Skeletal muscle satellite cell (primary cell): Measurements from ENCODE around the gene SCMH1.

ENCODE experiments used
- H3K27me3 ChIP-seq: 2 replicates; pipeline ENCODE4 v1.7.0; 2013; ENCODE audit warnings: low read length; ENCODE audit not compliant: control insufficient read depth, insufficient read depth
- H3K36me3 ChIP-seq: 2 replicates; pipeline ENCODE4 v1.7.0; 2013; ENCODE audit warnings: mild to moderate bottlenecking, control low read depth, low read length; ENCODE audit not compliant: insufficient read depth
- H3K4me1 ChIP-seq: 2 replicates; pipeline ENCODE4 v1.7.0; 2013; ENCODE audit warnings: low read length; ENCODE audit not compliant: control insufficient read depth, insufficient read depth
- H3K4me2 ChIP-seq: 2 replicates; pipeline ENCODE4 v1.7.0; 2013; ENCODE audit warnings: mild to moderate bottlenecking, low read length
- H3K4me3 ChIP-seq: 2 replicates; pipeline ENCODE4 v1.7.0; 2013; ENCODE audit warnings: low read length
- H3K9ac ChIP-seq: 2 replicates; pipeline ENCODE4 v1.7.0; 2013; ENCODE audit warnings: mild to moderate bottlenecking, low read depth, low read length, moderate library complexity
- H3K9me3 ChIP-seq: replicated peaks from 2 replicates; pipeline ENCODE4 v1.7.0; 2013; ENCODE audit warnings: mild to moderate bottlenecking, control low read depth, low read length

SCMH1 gene

DNA sequence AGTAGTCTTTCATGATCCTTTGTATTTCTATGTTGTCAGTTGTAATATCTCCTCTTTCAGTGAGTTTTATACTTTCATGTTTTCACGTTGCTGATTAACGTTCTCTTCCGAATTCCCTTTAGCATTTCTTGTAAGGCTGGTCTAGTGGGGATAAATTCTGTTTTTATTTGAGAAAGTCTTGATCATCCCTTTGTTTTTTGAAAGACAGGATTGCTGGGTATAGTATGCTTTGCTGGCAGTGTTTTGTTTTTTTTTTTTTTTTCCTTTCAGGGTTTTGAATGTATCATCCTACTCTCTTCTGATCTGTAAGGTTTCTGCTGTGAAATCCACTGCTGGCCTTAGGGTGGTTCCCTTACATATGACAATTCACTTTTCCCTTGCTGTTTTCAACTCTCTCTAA lies 74.4 kb downstream of the SCMH1 start:
- Histone ChIP-seq H3K9me3 (no peaks in the 10 kb centered on the region), H3K9ac (no peak overlapping the region), H3K27me3 (no peaks in the 10 kb centered on the region), H3K36me3 (no peaks in the 10 kb centered on the region), H3K4me2 (no peak overlapping the region), H3K4me3 (no peak overlapping the region), H3K4me1 (no peaks in the 10 kb centered on the region)

DNA sequence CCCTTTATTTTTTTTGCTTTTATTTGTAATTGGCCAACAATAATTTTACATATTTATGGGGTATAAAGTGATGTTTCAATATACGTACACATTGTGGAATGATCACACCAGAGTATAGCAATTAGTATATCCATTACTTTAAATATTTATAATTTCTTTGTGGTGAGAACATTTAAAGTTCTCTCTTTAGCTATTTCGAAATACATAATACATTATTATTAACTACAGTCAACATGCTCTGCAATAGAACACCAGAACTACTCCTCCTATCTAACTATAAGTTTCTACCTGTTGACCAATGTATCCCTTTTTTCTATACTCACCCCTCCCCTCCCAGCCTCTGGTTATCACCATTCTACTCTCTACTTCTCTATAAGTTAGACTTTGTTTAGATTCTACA lies 77.4 kb downstream of the SCMH1 start:
- Histone ChIP-seq H3K4me2 (no peak overlapping the region), H3K9me3 (no peaks in the 10 kb centered on the region), H3K4me1 (no peaks in the 10 kb centered on the region), H3K36me3 (no peaks in the 10 kb centered on the region), H3K27me3 (no peaks in the 10 kb centered on the region), H3K4me3 (no peak overlapping the region), H3K9ac (no peak overlapping the region)

DNA sequence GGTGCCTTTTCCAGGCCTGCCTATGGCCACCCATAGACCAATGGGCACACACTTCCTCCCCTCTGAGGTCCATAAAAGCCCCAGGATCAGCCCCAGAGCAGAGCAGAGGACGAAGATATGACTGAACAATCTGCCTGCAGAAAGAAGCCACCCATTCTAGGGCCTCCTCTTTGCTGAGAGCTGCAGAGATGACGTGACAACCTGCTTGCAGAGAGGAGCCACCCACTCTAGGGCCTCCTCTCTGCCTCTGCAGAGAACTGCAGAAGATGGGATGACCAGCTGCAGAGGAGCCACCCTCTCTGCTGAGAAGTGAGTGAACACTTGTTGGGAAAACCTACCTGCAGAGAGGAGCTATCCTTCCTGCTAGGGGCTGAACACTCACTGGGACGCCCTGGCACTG lies 79.7 kb downstream of the SCMH1 start:
- Histone ChIP-seq H3K4me3 (no peak overlapping the region), H3K27me3 (no peaks in the 10 kb centered on the region), H3K36me3 (no peaks in the 10 kb centered on the region), H3K4me1 (no peaks in the 10 kb centered on the region), H3K4me2 (no peak overlapping the region), H3K9me3 (no peaks in the 10 kb centered on the region), H3K9ac (no peak overlapping the region)

- Histone ChIP-seq H3K9ac (no peak overlapping the region), H3K4me3 (no peak overlapping the region), H3K36me3 (no peaks in the 10 kb centered on the region), H3K27me3 (no peaks in the 10 kb centered on the region), H3K9me3 (no peaks in the 10 kb centered on the region), H3K4me1 (no peaks in the 10 kb centered on the region), H3K4me2 (no peak overlapping the region)
These were observed 80.3 kb downstream of the SCMH1 start for GRCh38 chr1:41161846-41162245.

DNA sequence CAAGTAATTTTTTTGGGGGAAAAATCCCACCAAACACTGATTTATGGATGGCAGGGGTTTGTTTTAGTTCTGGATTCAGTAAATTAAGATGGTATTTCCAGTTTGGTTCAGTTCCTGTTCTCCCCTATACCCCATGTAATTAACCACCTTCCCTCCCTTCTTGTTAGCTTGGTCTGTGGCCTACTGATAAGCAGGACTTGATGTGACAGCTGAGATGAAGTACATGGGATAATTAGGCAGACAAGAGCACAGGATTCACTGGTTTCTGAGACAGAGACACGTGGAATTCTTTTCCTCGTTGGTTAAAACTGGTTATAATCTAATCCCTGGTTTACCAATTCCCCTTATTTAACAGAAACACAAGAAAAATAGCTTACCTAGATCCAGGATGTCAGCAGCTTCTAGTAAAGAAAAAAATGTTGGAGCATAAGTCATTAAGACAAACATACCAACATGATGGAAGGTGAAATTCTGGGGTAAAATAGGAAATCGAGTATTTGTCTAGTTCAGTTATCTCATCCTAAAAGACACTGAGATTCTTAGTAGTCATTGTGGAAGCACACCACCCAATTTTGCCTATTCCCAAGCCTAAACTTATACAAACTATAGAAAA lies 81.5 kb downstream of the SCMH1 start:
- Histone ChIP-seq H3K4me3 (no peak overlapping the region), H3K27me3 (no peaks in the 10 kb centered on the region), H3K9ac (no peak overlapping the region), H3K4me1 (peaks cover 7% of the 10 kb centered on the region), H3K36me3 (no peaks in the 10 kb centered on the region), H3K4me2 (no peak overlapping the region), H3K9me3 (no peaks in the 10 kb centered on the region)

GRCh38 chr1:41158966-41159365 lies 83.1 kb downstream of the SCMH1 start:
- Histone ChIP-seq H3K9me3 (no peaks in the 10 kb centered on the region), H3K36me3 (peaks cover 1% of the 10 kb centered on the region), H3K27me3 (no peaks in the 10 kb centered on the region)

DNA sequence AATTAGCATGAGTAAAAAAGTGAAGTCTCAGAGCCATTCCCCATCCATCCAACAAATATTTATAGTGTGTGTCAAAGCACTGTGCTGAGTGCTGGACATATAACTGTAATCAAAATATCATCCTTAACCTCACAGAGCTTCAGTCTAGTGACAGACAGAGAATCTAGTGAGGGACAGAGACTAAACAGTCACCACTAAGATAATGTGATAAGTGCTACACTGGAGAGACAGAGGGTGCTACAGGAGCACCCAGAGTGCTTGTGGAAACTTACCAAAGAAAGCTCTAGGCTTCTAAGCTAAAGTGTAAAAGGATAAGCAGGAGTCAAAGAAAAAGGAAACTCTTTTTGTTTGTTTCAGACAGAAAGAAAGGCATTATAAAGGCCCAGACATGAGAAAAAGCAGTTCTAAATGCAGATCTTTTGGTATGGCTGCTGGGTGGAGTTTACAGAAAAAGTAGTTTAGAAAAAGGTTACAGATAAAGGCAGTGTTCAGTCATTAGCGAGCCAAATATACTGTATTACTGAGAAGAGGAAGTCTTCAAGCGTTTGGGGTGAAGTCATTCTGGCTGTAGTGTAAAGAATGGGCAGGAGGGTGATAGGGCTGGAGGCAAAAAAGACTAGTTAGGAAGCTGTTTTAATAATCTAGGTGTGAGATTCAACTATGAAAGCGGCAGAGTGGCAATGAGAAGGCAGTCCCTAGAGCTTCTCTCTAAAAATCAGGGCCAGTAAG lies 83.8 kb downstream of the SCMH1 start:
- H3K9ac ChIP-seq, result no peak overlapping the region
- H3K4me2 ChIP-seq, result no peak overlapping the region
- H3K4me3 ChIP-seq, result no peak overlapping the region
- H3K9me3 ChIP-seq, result no peaks in the 10 kb centered on the region
- H3K36me3 ChIP-seq, result peaks cover 4% of the 10 kb centered on the region
- peaks cover 26% of the 10 kb centered on the region for H3K4me1 ChIP-seq
- H3K27me3 ChIP-seq, result no peaks in the 10 kb centered on the region

More at GRCh38 chr1:41158966-41159365, 83.1 kb downstream of the SCMH1 start:
- peaks cover 19% of the 10 kb centered on the region for H3K4me1 ChIP-seq
- H3K4me2 ChIP-seq, result no peak overlapping the region
- H3K4me3 ChIP-seq, result no peak overlapping the region
- H3K9ac ChIP-seq, result no peak overlapping the region

DNA sequence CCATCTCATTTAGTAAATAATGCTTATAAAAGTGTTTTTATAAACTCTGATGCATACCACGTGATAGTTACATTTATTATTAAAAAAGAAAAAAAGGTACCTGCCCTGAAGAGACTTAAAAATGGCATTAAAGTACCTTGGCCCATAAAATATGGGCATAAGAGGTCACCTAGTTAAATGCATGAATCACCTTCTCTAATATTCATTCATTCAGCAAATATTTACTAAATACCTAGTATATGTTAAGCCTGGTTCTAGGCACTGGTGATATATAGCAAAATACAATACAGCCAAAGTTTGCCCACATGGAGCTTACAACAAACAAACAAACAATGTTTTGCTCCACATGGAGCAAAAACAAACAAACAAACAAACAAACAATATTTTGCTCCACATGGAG lies 87.0 kb downstream of the SCMH1 start:
- H3K27me3 ChIP-seq, result no peaks in the 10 kb centered on the region

GRCh38 chr1:41153750-41154274 lies 88.3 kb downstream of the SCMH1 start:
- H3K4me1 ChIP-seq, result peaks cover 49% of the 10 kb centered on the region
- H3K36me3 ChIP-seq, result peaks cover 13% of the 10 kb centered on the region
- no peaks in the 10 kb centered on the region for H3K27me3 ChIP-seq
- H3K9me3 ChIP-seq, result no peaks in the 10 kb centered on the region
- no peak overlapping the region for H3K9ac ChIP-seq
- H3K4me2 ChIP-seq, result no peak overlapping the region
- H3K4me3 ChIP-seq, result no peak overlapping the region

More for the DNA sequence above, 87.0 kb downstream of the SCMH1 start:
- Histone ChIP-seq H3K4me2 (no peak overlapping the region), H3K4me1 (peaks cover 49% of the 10 kb centered on the region), H3K9me3 (no peaks in the 10 kb centered on the region), H3K9ac (no peak overlapping the region), H3K4me3 (no peak overlapping the region), H3K36me3 (peaks cover 7% of the 10 kb centered on the region)

DNA sequence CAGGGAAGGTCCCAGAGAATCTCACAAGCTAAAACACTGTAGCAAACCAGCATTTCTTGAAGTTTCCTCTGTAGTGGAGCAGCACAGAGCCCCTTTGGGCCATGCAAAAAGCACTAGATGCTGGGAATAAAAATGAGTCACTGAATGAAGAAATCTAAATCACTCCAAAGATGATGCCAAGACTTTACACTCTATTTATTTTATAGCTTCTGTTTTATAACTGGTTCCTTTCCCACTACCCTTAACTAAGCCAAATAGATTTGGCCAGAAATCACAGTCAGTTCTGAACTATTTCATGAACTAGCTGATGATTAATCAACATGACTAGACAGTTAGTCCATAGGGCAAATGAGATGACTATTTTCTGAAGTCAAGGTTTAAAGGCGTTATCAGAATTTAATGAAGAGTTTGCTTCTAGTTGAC lies 89.5 kb downstream of the SCMH1 start:
- H3K27me3 ChIP-seq, result no peaks in the 10 kb centered on the region
- no peaks in the 10 kb centered on the region for H3K9me3 ChIP-seq
- H3K9ac ChIP-seq, result peak overlapping the region; percentile 31
- peaks cover 13% of the 10 kb centered on the region for H3K36me3 ChIP-seq
- peaks cover 49% of the 10 kb centered on the region for H3K4me1 ChIP-seq
- H3K4me2 ChIP-seq, result peak overlapping the region; percentile 56
- H3K4me3 ChIP-seq, result peak overlapping the region; percentile 32

DNA sequence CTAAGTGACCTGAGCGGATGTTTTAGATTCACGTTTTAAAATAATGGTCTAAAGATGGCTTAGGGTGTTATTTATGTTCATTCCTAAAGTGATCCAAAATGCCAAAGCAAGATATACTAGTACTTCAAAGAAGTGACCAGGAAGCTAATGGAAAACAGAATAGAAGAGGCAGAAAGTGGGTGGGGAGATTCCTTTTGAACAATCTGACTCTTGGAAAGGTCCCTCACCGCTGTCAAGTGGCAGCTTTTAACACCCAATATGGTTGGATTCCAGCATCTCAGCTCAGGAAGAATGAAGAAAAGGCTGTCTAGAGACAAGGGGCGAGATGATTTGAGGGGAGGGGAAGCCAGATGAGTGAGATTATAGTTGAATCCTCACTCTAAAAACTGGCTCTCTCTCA lies 90.3 kb downstream of the SCMH1 start:
- Histone ChIP-seq H3K27me3 (no peaks in the 10 kb centered on the region), H3K4me2 (peak overlapping the region; percentile 56), H3K4me1 (peaks cover 49% of the 10 kb centered on the region), H3K36me3 (peaks cover 13% of the 10 kb centered on the region), H3K9me3 (no peaks in the 10 kb centered on the region), H3K9ac (peak overlapping the region; percentile 31), H3K4me3 (no peak overlapping the region)

- no peak overlapping the region for H3K4me2 ChIP-seq
These were observed 92.5 kb downstream of the SCMH1 start for GRCh38 chr1:41149570-41149969.

More at GRCh38 chr1:41149570-41149969, 92.5 kb downstream of the SCMH1 start:
- no peaks in the 10 kb centered on the region for H3K9me3 ChIP-seq
- no peak overlapping the region for H3K9ac ChIP-seq
- peaks cover 34% of the 10 kb centered on the region for H3K4me1 ChIP-seq
- H3K27me3 ChIP-seq, result no peaks in the 10 kb centered on the region
- H3K4me3 ChIP-seq, result no peak overlapping the region
- H3K36me3 ChIP-seq, result peaks cover 16% of the 10 kb centered on the region
